ENCODE results near the gene UVRAG.

The UVRAG gene

GRCh38 chr11:76156971-76157427 is 342.0 kb downstream of the UVRAG start:
- H3K27ac ChIP-seq: no peak overlapping the region
- in situ Hi-C loops (cut with HindIII; ENCODE audit: low pct_ligation_motif_present, low sequenced_read_pairs): no loop called here
- no peaks in the 10 kb centered on the region for H3K27me3 ChIP-seq (replicated peaks)
- no peak for DNase-seq
- TF ChIP-seq CTCF (IDR thresholded peaks at IDR 0.05; ENCODE audit: low read depth, low read length, missing control alignments): no peak
- no peak overlapping the region for H3K4me3 ChIP-seq (ENCODE audit: low read depth, low read length)
- no peaks in the 10 kb centered on the region for H3K36me3 ChIP-seq (replicated peaks)

GRCh38 chr11:76157891-76158290 is 342.9 kb downstream of the UVRAG start:
- Histone ChIP-seq H3K27ac (no peak overlapping the region), H3K36me3 (replicated peaks) (no peaks in the 10 kb centered on the region), H3K27me3 (replicated peaks) (no peaks in the 10 kb centered on the region), H3K4me3 (ENCODE audit: low read depth, low read length) (no peak overlapping the region)
- no peak for TF ChIP-seq CTCF (IDR thresholded peaks at IDR 0.05; ENCODE audit: low read depth, low read length, missing control alignments)
- in situ Hi-C loops (cut with HindIII; ENCODE audit: low pct_ligation_motif_present, low sequenced_read_pairs): no loop called here
- DNase-seq: no peak

GRCh38 chr11:76158394-76159302 is 343.6 kb downstream of the UVRAG start:
- Histone ChIP-seq H3K27me3 (replicated peaks) (no peaks in the 10 kb centered on the region), H3K36me3 (replicated peaks) (no peaks in the 10 kb centered on the region), H3K4me3 (ENCODE audit: low read depth, low read length) (no peak overlapping the region), H3K27ac (no peak overlapping the region)
- no peak for DNase-seq
- no peak for TF ChIP-seq CTCF (IDR thresholded peaks at IDR 0.05; ENCODE audit: low read depth, low read length, missing control alignments)
- in situ Hi-C loops (cut with HindIII; ENCODE audit: low pct_ligation_motif_present, low sequenced_read_pairs): no loop called here

- TF ChIP-seq CTCF (IDR thresholded peaks at IDR 0.05; ENCODE audit: low read depth, low read length, missing control alignments): no peak
- DNase-seq: no peak
- Histone ChIP-seq H3K4me3 (ENCODE audit: low read depth, low read length) (no peak overlapping the region), H3K36me3 (replicated peaks) (no peaks in the 10 kb centered on the region), H3K27me3 (replicated peaks) (no peaks in the 10 kb centered on the region), H3K27ac (no peak overlapping the region)
- in situ Hi-C loops (cut with HindIII; ENCODE audit: low pct_ligation_motif_present, low sequenced_read_pairs): no loop called here
Observed at GRCh38 chr11:76159303-76159937, 344.4 kb downstream of the UVRAG start.

GRCh38 chr11:76159983-76160661 is 345.1 kb downstream of the UVRAG start:
- no peak for TF ChIP-seq CTCF (IDR thresholded peaks at IDR 0.05; ENCODE audit: low read depth, low read length, missing control alignments)
- no peak for DNase-seq
- in situ Hi-C loops (cut with HindIII; ENCODE audit: low pct_ligation_motif_present, low sequenced_read_pairs): no loop called here
- H3K27ac ChIP-seq: no peak overlapping the region
- H3K36me3 ChIP-seq (replicated peaks): no peaks in the 10 kb centered on the region
- no peaks in the 10 kb centered on the region for H3K27me3 ChIP-seq (replicated peaks)
- H3K4me3 ChIP-seq (ENCODE audit: low read depth, low read length): no peak overlapping the region

All from brain microvascular endothelial cell (primary cell).